ENCODE data around the gene ZBTB34. TPM values are rescaled to one million over a fixed set of nuclear protein-coding genes. Genes with fewer than 3 reads are reported as not detected.
A peak's percentile ranks its signal among the peaks of the same experiment; 100 is the strongest.

ZBTB34 gene
- total RNA-seq, 1 donor, result 7.6 TPM

DNA sequence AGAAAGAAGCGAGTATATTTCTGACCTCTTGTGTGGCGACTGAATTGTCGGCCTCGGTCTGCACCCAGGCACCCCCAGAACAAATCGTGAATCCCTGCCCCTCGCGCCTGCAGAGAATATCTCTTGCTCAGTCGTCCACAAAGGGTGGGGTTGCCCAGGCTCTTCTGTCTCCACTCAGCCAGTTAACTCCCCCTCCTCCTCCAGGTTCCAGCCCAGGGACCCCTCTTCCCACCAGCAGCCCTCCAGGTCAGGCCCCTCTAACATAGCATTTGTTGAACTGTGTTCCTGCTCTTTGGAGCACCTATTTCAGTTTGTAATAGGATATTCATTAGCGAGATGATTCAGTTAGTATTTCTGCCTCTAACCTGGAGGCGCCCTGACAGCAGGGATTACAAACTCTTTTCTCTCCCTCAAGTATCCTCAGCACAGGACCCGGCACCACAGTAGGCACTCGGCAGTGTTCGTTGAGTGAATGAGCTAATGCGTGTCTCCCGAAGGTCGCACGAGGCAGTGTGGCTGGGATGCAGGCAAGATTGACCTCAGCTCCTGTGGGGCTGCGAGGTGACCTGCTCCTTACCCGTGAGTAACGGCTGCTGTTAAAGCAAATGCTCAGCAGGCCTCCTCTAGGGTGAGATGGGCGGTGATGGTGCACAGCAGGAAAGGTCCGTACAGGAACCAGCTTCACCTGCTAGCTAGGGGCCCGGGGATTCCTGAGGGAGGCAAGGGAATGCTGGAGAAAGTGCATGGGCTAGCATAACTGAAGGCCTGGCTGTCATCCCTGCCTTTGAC is 25.8 kb downstream of the ZBTB34 start:
- Histone ChIP-seq H3K79me2 (ENCODE audit: insufficient read depth, low read length) (peaks cover 21% of the 10 kb centered on the region), H4K20me1 (ENCODE audit: insufficient read depth, low read length) (peaks cover 9% of the 10 kb centered on the region), H2AFZ (ENCODE audit: low read length) (no peak overlapping the region), H3K4me3 (ENCODE audit: insufficient read depth, low read length) (no peak overlapping the region), H3K4me1 (ENCODE audit: insufficient read depth, low read length) (no peaks in the 10 kb centered on the region), H3K4me2 (ENCODE audit: insufficient read depth, low read length) (no peak overlapping the region), H3K27me3 (ENCODE audit: insufficient read depth, low read length) (no peaks in the 10 kb centered on the region), H3K27ac (ENCODE audit: low read depth, low read length) (no peak overlapping the region), H3K36me3 (ENCODE audit: insufficient read depth, low read length) (peaks cover 10% of the 10 kb centered on the region), H3K9me3 (ENCODE audit: low read depth, low read length) (no peaks in the 10 kb centered on the region)
- TF ChIP-seq, protein P1, sequence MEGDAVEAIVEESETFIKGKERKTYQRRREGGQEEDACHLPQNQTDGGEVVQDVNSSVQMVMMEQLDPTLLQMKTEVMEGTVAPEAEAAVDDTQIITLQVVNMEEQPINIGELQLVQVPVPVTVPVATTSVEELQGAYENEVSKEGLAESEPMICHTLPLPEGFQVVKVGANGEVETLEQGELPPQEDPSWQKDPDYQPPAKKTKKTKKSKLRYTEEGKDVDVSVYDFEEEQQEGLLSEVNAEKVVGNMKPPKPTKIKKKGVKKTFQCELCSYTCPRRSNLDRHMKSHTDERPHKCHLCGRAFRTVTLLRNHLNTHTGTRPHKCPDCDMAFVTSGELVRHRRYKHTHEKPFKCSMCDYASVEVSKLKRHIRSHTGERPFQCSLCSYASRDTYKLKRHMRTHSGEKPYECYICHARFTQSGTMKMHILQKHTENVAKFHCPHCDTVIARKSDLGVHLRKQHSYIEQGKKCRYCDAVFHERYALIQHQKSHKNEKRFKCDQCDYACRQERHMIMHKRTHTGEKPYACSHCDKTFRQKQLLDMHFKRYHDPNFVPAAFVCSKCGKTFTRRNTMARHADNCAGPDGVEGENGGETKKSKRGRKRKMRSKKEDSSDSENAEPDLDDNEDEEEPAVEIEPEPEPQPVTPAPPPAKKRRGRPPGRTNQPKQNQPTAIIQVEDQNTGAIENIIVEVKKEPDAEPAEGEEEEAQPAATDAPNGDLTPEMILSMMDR (IDR thresholded peaks at IDR 0.05; ENCODE audit: extremely low read depth, low read depth, low read length), result no peak
- DNase-seq (ENCODE audit: insufficient read length, low spot score, missing footprints), result no peak

DNA sequence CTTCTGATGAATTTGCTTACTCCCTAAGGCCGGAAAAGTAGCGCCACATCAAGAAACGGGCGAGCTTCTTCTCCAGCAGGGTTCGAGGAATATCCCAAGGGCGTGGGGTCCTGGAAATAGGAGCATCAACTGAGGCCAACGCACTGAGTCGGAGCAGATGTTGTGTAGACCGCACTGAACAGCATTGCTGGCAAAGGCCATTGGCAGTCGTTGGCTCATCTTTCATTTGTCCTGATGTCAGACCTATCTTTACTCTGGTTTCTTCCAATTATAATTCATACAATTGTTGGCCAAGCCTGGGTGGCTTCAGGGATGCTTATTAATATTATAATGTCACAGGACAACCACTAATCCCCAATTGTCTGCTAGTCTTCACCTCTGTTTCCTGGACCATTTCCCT is 26.5 kb downstream of the ZBTB34 start:
- Histone ChIP-seq H3K27ac (ENCODE audit: low read depth, low read length) (no peak overlapping the region), H3K4me1 (ENCODE audit: insufficient read depth, low read length) (no peaks in the 10 kb centered on the region), H3K4me3 (ENCODE audit: insufficient read depth, low read length) (no peak overlapping the region), H3K79me2 (ENCODE audit: insufficient read depth, low read length) (peaks cover 16% of the 10 kb centered on the region), H3K9me3 (ENCODE audit: low read depth, low read length) (no peaks in the 10 kb centered on the region), H4K20me1 (ENCODE audit: insufficient read depth, low read length) (peaks cover 9% of the 10 kb centered on the region), H3K27me3 (ENCODE audit: insufficient read depth, low read length) (no peaks in the 10 kb centered on the region), H3K4me2 (ENCODE audit: insufficient read depth, low read length) (no peak overlapping the region), H2AFZ (ENCODE audit: low read length) (no peak overlapping the region), H3K36me3 (ENCODE audit: insufficient read depth, low read length) (peaks cover 4% of the 10 kb centered on the region)
- TF ChIP-seq, protein P1 (IDR thresholded peaks at IDR 0.05; ENCODE audit: extremely low read depth, low read depth, low read length), result no peak
- no peak for DNase-seq (ENCODE audit: insufficient read length, low spot score, missing footprints)

DNA sequence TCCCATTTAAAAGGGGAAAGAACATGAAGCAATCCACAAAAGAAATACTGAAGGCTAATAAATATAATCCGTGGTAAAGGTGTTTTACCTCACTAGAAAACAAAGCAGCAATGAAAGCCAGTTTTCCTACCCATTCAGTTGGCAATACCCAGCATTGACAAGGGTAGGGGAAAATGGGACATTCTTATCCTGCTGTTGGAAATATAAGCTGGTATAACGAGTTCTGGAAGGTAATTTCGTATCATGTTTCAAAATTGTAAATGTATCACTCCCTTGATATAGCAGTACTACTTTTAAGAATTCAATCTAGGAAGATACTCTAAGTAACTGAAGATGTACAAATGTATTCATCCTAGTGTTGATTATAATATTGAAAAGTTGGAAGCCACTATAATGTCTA is 31.2 kb downstream of the ZBTB34 start:
- TF ChIP-seq, protein P1 (IDR thresholded peaks at IDR 0.05; ENCODE audit: extremely low read depth, low read depth, low read length), result no peak
- no peak for DNase-seq (ENCODE audit: insufficient read length, low spot score, missing footprints)

DNA sequence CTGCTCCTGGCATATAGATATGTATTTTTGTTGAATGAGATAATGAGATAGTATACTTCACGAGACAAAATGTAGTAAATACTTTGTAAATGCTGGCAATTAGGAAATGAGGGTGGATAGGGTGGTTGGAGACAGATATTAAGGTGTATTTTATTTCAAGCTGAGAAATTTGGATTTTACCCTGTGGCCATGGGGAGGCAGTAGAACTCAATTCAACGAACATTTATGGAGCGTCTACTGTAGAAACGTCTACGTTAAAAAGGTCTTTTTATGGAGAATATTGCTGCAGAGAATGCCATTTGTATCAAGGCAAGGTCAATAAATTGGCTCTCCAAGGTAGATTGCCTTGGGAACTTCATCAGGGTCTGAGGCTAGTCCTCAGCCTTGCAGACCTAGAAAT is 32.6 kb downstream of the ZBTB34 start:
- H2AFZ ChIP-seq (ENCODE audit: low read length), result no peak overlapping the region
- DNase-seq (ENCODE audit: insufficient read length, low spot score, missing footprints), result no peak
- H3K9me3 ChIP-seq (ENCODE audit: low read depth, low read length), result no peaks in the 10 kb centered on the region
- no peaks in the 10 kb centered on the region for H3K27me3 ChIP-seq (ENCODE audit: insufficient read depth, low read length)
- no peak overlapping the region for H3K4me2 ChIP-seq (ENCODE audit: insufficient read depth, low read length)
- no peaks in the 10 kb centered on the region for H4K20me1 ChIP-seq (ENCODE audit: insufficient read depth, low read length)
- TF ChIP-seq, protein P1 (IDR thresholded peaks at IDR 0.05; ENCODE audit: extremely low read depth, low read depth, low read length), result peak; percentile 40
- H3K79me2 ChIP-seq (ENCODE audit: insufficient read depth, low read length), result no peaks in the 10 kb centered on the region
- no peaks in the 10 kb centered on the region for H3K36me3 ChIP-seq (ENCODE audit: insufficient read depth, low read length)
- H3K27ac ChIP-seq (ENCODE audit: low read depth, low read length), result no peak overlapping the region
- no peak overlapping the region for H3K4me3 ChIP-seq (ENCODE audit: insufficient read depth, low read length)
- no peaks in the 10 kb centered on the region for H3K4me1 ChIP-seq (ENCODE audit: insufficient read depth, low read length)

More for the DNA sequence above, 31.2 kb downstream of the ZBTB34 start:
- Histone ChIP-seq H3K27ac (ENCODE audit: low read depth, low read length) (no peak overlapping the region), H4K20me1 (ENCODE audit: insufficient read depth, low read length) (no peaks in the 10 kb centered on the region), H2AFZ (ENCODE audit: low read length) (no peak overlapping the region), H3K4me2 (ENCODE audit: insufficient read depth, low read length) (no peak overlapping the region), H3K4me3 (ENCODE audit: insufficient read depth, low read length) (no peak overlapping the region), H3K36me3 (ENCODE audit: insufficient read depth, low read length) (no peaks in the 10 kb centered on the region), H3K4me1 (ENCODE audit: insufficient read depth, low read length) (no peaks in the 10 kb centered on the region), H3K9me3 (ENCODE audit: low read depth, low read length) (no peaks in the 10 kb centered on the region), H3K79me2 (ENCODE audit: insufficient read depth, low read length) (no peaks in the 10 kb centered on the region), H3K27me3 (ENCODE audit: insufficient read depth, low read length) (no peaks in the 10 kb centered on the region)
